ENCODE data around the gene MSANTD1.

MSANTD1 gene

DNA sequence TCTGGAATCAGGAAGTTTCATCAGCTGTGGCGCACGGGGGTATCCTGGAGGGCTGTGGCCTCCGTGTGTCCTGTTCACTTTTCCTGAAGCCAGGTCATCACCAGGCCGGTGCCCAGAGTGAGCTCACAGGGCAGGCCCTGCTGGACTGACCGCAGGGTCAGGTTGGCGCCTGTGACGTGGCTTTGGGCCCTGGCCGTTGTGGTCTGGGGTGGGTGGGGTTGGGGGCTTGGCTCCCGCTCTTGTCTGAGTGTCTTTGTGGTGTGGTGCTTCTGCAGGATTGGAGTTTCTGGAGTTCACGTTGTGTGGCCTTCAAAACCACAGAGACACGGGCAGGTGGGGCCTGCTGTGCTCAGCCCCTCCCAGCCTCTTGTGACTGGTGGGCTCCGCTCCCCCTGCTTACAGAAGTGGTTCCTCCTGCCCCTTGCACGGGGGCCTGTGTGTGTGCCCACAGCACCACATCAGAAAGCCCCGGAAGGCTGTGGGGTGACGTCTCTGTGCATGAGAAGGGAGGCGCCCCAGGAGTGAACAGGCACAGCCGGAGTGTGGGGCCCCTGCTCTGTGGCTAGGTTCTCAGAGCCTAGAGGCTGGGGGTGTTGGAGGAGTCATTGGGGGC, 53.3 kb downstream of the MSANTD1 start:
- whole genome bisulfite sequencing (ENCODE audit: insufficient coverage) = 5% methylated on average over 13 of the region's 17 CpGs
- Histone ChIP-seq H3K4me3 (ENCODE audit: control insufficient read depth in 1 of 7, extremely low read depth in 1 of 7, insufficient read depth in 4 of 7, low read depth in 2 of 7, low read length in 6 of 7) (peak overlapping the region in 4 of 7 experiments; percentile 35 to 58 (median 47)), H3K9me3 (ENCODE audit: control extremely low read depth in 1 of 5, control insufficient read depth in 4 of 5, insufficient read depth in 2 of 5, low read depth in 1 of 5, low read length in 4 of 5) (peaks cover 0 to 2% (median 0%) of the 10 kb centered on the region in 5 experiments), H3K36me3 (ENCODE audit: control insufficient read depth in 4 of 4, insufficient read depth in 4 of 4, low read length in 3 of 4) (no peaks in the 10 kb centered on the region), H3K4me1 (ENCODE audit: control extremely low read depth in 1 of 4, control insufficient read depth in 4 of 4, insufficient read depth in 4 of 4, low read length in 3 of 4) (peaks cover 18 to 74% (median 63%) of the 10 kb centered on the region in 4 experiments), H3K27ac (ENCODE audit: insufficient read depth in 1 of 2, low read depth in 1 of 2, low read length in 2 of 2, poor library complexity in 1 of 2, severe bottlenecking in 2 of 2) (no peak overlapping the region), H3K27me3 (replicated peaks in 2 of 5; ENCODE audit: control insufficient read depth in 4 of 5, insufficient read depth in 5 of 5, low read length in 4 of 5) (peaks cover 0 to 6% (median 0%) of the 10 kb centered on the region in 5 experiments)
- POLR2A ChIA-PET = interaction anchor here (1.2 kb wide), 1 partner anchor 9 kb away, joined by 5 read pairs; no protein-coding TSS in a partner anchor
- DNase-seq = peak in 2 of 3 donors; percentile 88 to 92
- CTCF ChIA-PET = interaction anchor here (1.5 kb wide), 1 partner anchor 8 kb away, joined by 3 read pairs; no protein-coding TSS in a partner anchor

- peak in 2 of 3 donors; percentile 84 to 87 for DNase-seq
- CTCF ChIA-PET = interaction anchor here (0.9 to 1.5 kb wide), 3 partner anchors 9 to 41 kb away, joined by 3 read pairs; no protein-coding TSS in a partner anchor
- Histone ChIP-seq H3K36me3 (ENCODE audit: control insufficient read depth in 4 of 4, insufficient read depth in 4 of 4, low read length in 3 of 4) (no peaks in the 10 kb centered on the region), H3K9me3 (ENCODE audit: control extremely low read depth in 1 of 5, control insufficient read depth in 4 of 5, insufficient read depth in 2 of 5, low read depth in 1 of 5, low read length in 4 of 5) (no peaks in the 10 kb centered on the region), H3K27me3 (replicated peaks in 2 of 5; ENCODE audit: control insufficient read depth in 4 of 5, insufficient read depth in 5 of 5, low read length in 4 of 5) (peaks cover 0 to 6% (median 0%) of the 10 kb centered on the region in 5 experiments), H3K27ac (ENCODE audit: insufficient read depth in 1 of 2, low read depth in 1 of 2, low read length in 2 of 2, poor library complexity in 1 of 2, severe bottlenecking in 2 of 2) (no peak overlapping the region), H3K4me3 (ENCODE audit: control insufficient read depth in 1 of 7, extremely low read depth in 1 of 7, insufficient read depth in 4 of 7, low read depth in 2 of 7, low read length in 6 of 7) (peak overlapping the region in 4 of 7 experiments; percentile 35 to 58 (median 47)), H3K4me1 (ENCODE audit: control extremely low read depth in 1 of 4, control insufficient read depth in 4 of 4, insufficient read depth in 4 of 4, low read length in 3 of 4) (peaks cover 18 to 79% (median 67%) of the 10 kb centered on the region in 4 experiments)
- POLR2A ChIA-PET = interaction anchor here (0.6 to 1.2 kb wide), 2 partner anchors 9 to 86 kb away, joined by 3 to 5 read pairs; no protein-coding TSS in a partner anchor
- 5% methylated on average over 15 of the region's 16 CpGs for WGBS (ENCODE audit: insufficient coverage)
Observed at GRCh38 chr4:3302786-3303564, 54.0 kb downstream of the MSANTD1 start.

DNA sequence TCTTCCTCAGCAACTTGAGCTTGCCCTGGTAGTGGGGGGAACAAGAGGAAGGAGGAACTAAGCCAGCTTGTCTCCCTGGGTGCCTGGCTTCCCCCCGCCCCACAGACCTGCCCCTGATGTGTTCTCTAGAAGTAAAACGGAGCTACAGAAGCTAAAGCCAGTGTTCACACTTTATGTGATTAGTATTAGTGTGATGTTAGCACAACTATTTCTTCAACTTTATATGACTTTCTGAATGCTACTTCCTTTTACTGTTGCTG, 54.5 kb downstream of the MSANTD1 start:
- Histone ChIP-seq H3K27me3 (replicated peaks in 2 of 5; ENCODE audit: control insufficient read depth in 4 of 5, insufficient read depth in 5 of 5, low read length in 4 of 5) (peaks cover 0 to 6% (median 0%) of the 10 kb centered on the region in 5 experiments), H3K27ac (ENCODE audit: insufficient read depth in 1 of 2, low read depth in 1 of 2, low read length in 2 of 2, poor library complexity in 1 of 2, severe bottlenecking in 2 of 2) (no peak overlapping the region), H3K9me3 (ENCODE audit: control extremely low read depth in 1 of 5, control insufficient read depth in 4 of 5, insufficient read depth in 2 of 5, low read depth in 1 of 5, low read length in 4 of 5) (no peaks in the 10 kb centered on the region), H3K4me1 (ENCODE audit: control extremely low read depth in 1 of 4, control insufficient read depth in 4 of 4, insufficient read depth in 4 of 4, low read length in 3 of 4) (peaks cover 18 to 79% (median 67%) of the 10 kb centered on the region in 4 experiments), H3K36me3 (ENCODE audit: control insufficient read depth in 4 of 4, insufficient read depth in 4 of 4, low read length in 3 of 4) (no peaks in the 10 kb centered on the region), H3K4me3 (ENCODE audit: control insufficient read depth in 1 of 7, extremely low read depth in 1 of 7, insufficient read depth in 4 of 7, low read depth in 2 of 7, low read length in 6 of 7) (no peak overlapping the region)
- DNase-seq = peak in 2 of 3 donors; percentile 35 to 43
- ChIA-PET POLR2A (interaction anchor here (0.6 kb wide), 1 partner anchor 85 kb away, joined by 3 read pairs; no protein-coding TSS in a partner anchor), CTCF (interaction anchor here (0.9 kb wide), 2 partner anchors 28 to 40 kb away, joined by 3 read pairs; no protein-coding TSS in a partner anchor)
- WGBS (ENCODE audit: insufficient coverage) = no CpG with 5 or more reads among the region's 2 CpGs

- Histone ChIP-seq H3K4me1 (ENCODE audit: control extremely low read depth in 1 of 4, control insufficient read depth in 4 of 4, insufficient read depth in 4 of 4, low read length in 3 of 4) (peaks cover 18 to 77% (median 66%) of the 10 kb centered on the region in 4 experiments), H3K27ac (ENCODE audit: insufficient read depth in 1 of 2, low read depth in 1 of 2, low read length in 2 of 2, poor library complexity in 1 of 2, severe bottlenecking in 2 of 2) (no peak overlapping the region), H3K27me3 (replicated peaks in 2 of 5; ENCODE audit: control insufficient read depth in 4 of 5, insufficient read depth in 5 of 5, low read length in 4 of 5) (peaks cover 0 to 6% (median 0%) of the 10 kb centered on the region in 5 experiments), H3K36me3 (ENCODE audit: control insufficient read depth in 4 of 4, insufficient read depth in 4 of 4, low read length in 3 of 4) (no peaks in the 10 kb centered on the region), H3K9me3 (ENCODE audit: control extremely low read depth in 1 of 5, control insufficient read depth in 4 of 5, insufficient read depth in 2 of 5, low read depth in 1 of 5, low read length in 4 of 5) (no peaks in the 10 kb centered on the region), H3K4me3 (ENCODE audit: control insufficient read depth in 1 of 7, extremely low read depth in 1 of 7, insufficient read depth in 4 of 7, low read depth in 2 of 7, low read length in 6 of 7) (no peak overlapping the region)
- ChIA-PET CTCF (interaction anchor here (0.9 kb wide), 1 partner anchor 27 kb away, joined by 3 read pairs; no protein-coding TSS in a partner anchor), POLR2A (interaction anchor here (0.6 kb wide), 1 partner anchor 9 kb away, joined by 4 read pairs; no protein-coding TSS in a partner anchor)
- no peak for DNase-seq
- 100% methylated on average over 10 of the region's 15 CpGs for WGBS (ENCODE audit: insufficient coverage)
Observed at GRCh38 chr4:3303923-3304710, 55.2 kb downstream of the MSANTD1 start.

GRCh38 chr4:3304831-3305609, 56.1 kb downstream of the MSANTD1 start:
- CTCF ChIA-PET = interaction anchor here (1.3 to 2.1 kb wide), 2 partner anchors 14 to 43 kb away, joined by 4 to 9 read pairs; no protein-coding TSS in a partner anchor
- Histone ChIP-seq H3K36me3 (ENCODE audit: control insufficient read depth in 4 of 4, insufficient read depth in 4 of 4, low read length in 3 of 4) (no peaks in the 10 kb centered on the region), H3K4me1 (ENCODE audit: control extremely low read depth in 1 of 4, control insufficient read depth in 4 of 4, insufficient read depth in 4 of 4, low read length in 3 of 4) (peaks cover 16 to 68% (median 62%) of the 10 kb centered on the region in 4 experiments), H3K27me3 (replicated peaks in 2 of 5; ENCODE audit: control insufficient read depth in 4 of 5, insufficient read depth in 5 of 5, low read length in 4 of 5) (peaks cover 0 to under 1% (median 0%) of the 10 kb centered on the region in 5 experiments), H3K27ac (ENCODE audit: insufficient read depth in 1 of 2, low read depth in 1 of 2, low read length in 2 of 2, poor library complexity in 1 of 2, severe bottlenecking in 2 of 2) (no peak overlapping the region), H3K4me3 (ENCODE audit: control insufficient read depth in 1 of 7, extremely low read depth in 1 of 7, insufficient read depth in 4 of 7, low read depth in 2 of 7, low read length in 6 of 7) (peak overlapping the region in 1 of 7 experiments; percentile 6), H3K9me3 (ENCODE audit: control extremely low read depth in 1 of 5, control insufficient read depth in 4 of 5, insufficient read depth in 2 of 5, low read depth in 1 of 5, low read length in 4 of 5) (no peaks in the 10 kb centered on the region)
- 78% methylated on average over 22 of the region's 25 CpGs for WGBS (ENCODE audit: insufficient coverage)
- no peak for DNase-seq
- POLR2A ChIA-PET = interaction anchor here (0.9 kb wide), 1 partner anchor 28 kb away, joined by 5 read pairs; no protein-coding TSS in a partner anchor

Data from common myeloid progenitor, CD34-positive (primary cell).